ENCODE data around the gene TES.
"Not testable (repeated sequence)": the region's sequence is repeated elsewhere in the genome, so short reads cannot be mapped to it uniquely, and the experiment has no call there.

The TES gene

GRCh38 chr7:116242759-116243158, 32.4 kb downstream of the TES start:
- Histone ChIP-seq H3K79me2 (ENCODE audit: control insufficient read depth, insufficient read depth, low read length) (peaks cover 1% of the 10 kb centered on the region), H2AK5ac (ENCODE audit: low read length) (no peak overlapping the region), H2BK15ac (replicated peaks; ENCODE audit: low read depth) (no peak overlapping the region), H3K56ac (ENCODE audit: low read length) (no peak overlapping the region), H3K4me1 (ENCODE audit: control insufficient read depth, low read depth, low read length) (no peaks in the 10 kb centered on the region), H4K5ac (ENCODE audit: low read length) (no peak overlapping the region), H3K27ac (ENCODE audit: low read depth, low read length) (no peak overlapping the region), H3K4me2 (ENCODE audit: low read length) (no peak overlapping the region), H3K4ac (ENCODE audit: low read depth, low read length) (no peak overlapping the region), H3K23ac (ENCODE audit: low read length) (no peak overlapping the region), H2BK120ac (ENCODE audit: low read depth, low read length) (no peak overlapping the region), H3K4me3 (ENCODE audit: low read length) (no peak overlapping the region), H3K9ac (ENCODE audit: low read length) (no peak overlapping the region), H3K18ac (ENCODE audit: low read length) (no peak overlapping the region), H3K36me3 (ENCODE audit: control insufficient read depth, insufficient read depth, low read length) (no peaks in the 10 kb centered on the region), H3K27me3 (ENCODE audit: insufficient read depth, low read length, poor library complexity) (no peaks in the 10 kb centered on the region), H2BK5ac (ENCODE audit: low read length) (no peak overlapping the region), H3K79me1 (ENCODE audit: low read length) (peaks cover 1% of the 10 kb centered on the region), H4K8ac (ENCODE audit: low read depth, low read length) (no peak overlapping the region)
- no peak for DNase-seq

- H3K23ac ChIP-seq (ENCODE audit: low read length); H3K4me2 ChIP-seq (ENCODE audit: low read length); DNase-seq; H3K27me3 ChIP-seq (ENCODE audit: insufficient read depth, low read length, poor library complexity); H4K8ac ChIP-seq (ENCODE audit: low read depth, low read length); H3K18ac ChIP-seq (ENCODE audit: low read length); H3K9ac ChIP-seq (ENCODE audit: low read length); H3K36me3 ChIP-seq (ENCODE audit: control insufficient read depth, insufficient read depth, low read length); H3K4me1 ChIP-seq (ENCODE audit: control insufficient read depth, low read depth, low read length); H3K4ac ChIP-seq (ENCODE audit: low read depth, low read length); H2BK15ac ChIP-seq (replicated peaks; ENCODE audit: low read depth); H3K4me3 ChIP-seq (ENCODE audit: low read length); H2BK120ac ChIP-seq (ENCODE audit: low read depth, low read length); H4K5ac ChIP-seq (ENCODE audit: low read length); H2BK5ac ChIP-seq (ENCODE audit: low read length); H3K79me2 ChIP-seq (ENCODE audit: control insufficient read depth, insufficient read depth, low read length); H3K56ac ChIP-seq (ENCODE audit: low read length); H2AK5ac ChIP-seq (ENCODE audit: low read length); H3K27ac ChIP-seq (ENCODE audit: low read depth, low read length); H3K79me1 ChIP-seq (ENCODE audit: low read length): not testable (repeated sequence)
- WGBS (ENCODE audit: extremely low coverage, insufficient coverage, low lambda C conversion rate), result no CpG with 5 or more reads among the region's 5 CpGs
These were observed 34.5 kb downstream of the TES start for GRCh38 chr7:116244803-116245202.

GRCh38 chr7:116246357-116246756, 36.0 kb downstream of the TES start:
- Histone ChIP-seq H3K4me1 (ENCODE audit: control insufficient read depth, low read depth, low read length) (no peaks in the 10 kb centered on the region), H3K27ac (ENCODE audit: low read depth, low read length) (no peak overlapping the region), H3K56ac (ENCODE audit: low read length) (no peak overlapping the region), H3K9ac (ENCODE audit: low read length) (no peak overlapping the region), H3K18ac (ENCODE audit: low read length) (no peak overlapping the region), H3K27me3 (ENCODE audit: insufficient read depth, low read length, poor library complexity) (no peaks in the 10 kb centered on the region), H3K4ac (ENCODE audit: low read depth, low read length) (no peak overlapping the region), H3K4me2 (ENCODE audit: low read length) (no peak overlapping the region), H3K23ac (ENCODE audit: low read length) (no peak overlapping the region), H3K79me1 (ENCODE audit: low read length) (peaks cover 1% of the 10 kb centered on the region), H3K4me3 (ENCODE audit: low read length) (no peak overlapping the region), H3K79me2 (ENCODE audit: control insufficient read depth, insufficient read depth, low read length) (no peaks in the 10 kb centered on the region), H2BK5ac (ENCODE audit: low read length) (no peak overlapping the region), H2BK120ac (ENCODE audit: low read depth, low read length) (no peak overlapping the region), H2BK15ac (replicated peaks; ENCODE audit: low read depth) (no peak overlapping the region), H2AK5ac (ENCODE audit: low read length) (no peak overlapping the region), H4K5ac (ENCODE audit: low read length) (no peak overlapping the region), H4K8ac (ENCODE audit: low read depth, low read length) (no peak overlapping the region), H3K36me3 (ENCODE audit: control insufficient read depth, insufficient read depth, low read length) (no peaks in the 10 kb centered on the region)
- no CpG with 5 or more reads among the region's 1 CpG for WGBS (ENCODE audit: extremely low coverage, insufficient coverage, low lambda C conversion rate)
- no peak for DNase-seq

GRCh38 chr7:116249969-116250553, 39.7 kb downstream of the TES start:
- Histone ChIP-seq H3K4ac (ENCODE audit: low read depth, low read length) (no peak overlapping the region), H3K9ac (ENCODE audit: low read length) (no peak overlapping the region), H3K4me3 (ENCODE audit: low read length) (no peak overlapping the region), H3K27me3 (ENCODE audit: insufficient read depth, low read length, poor library complexity) (no peaks in the 10 kb centered on the region), H2BK120ac (ENCODE audit: low read depth, low read length) (no peak overlapping the region), H3K56ac (ENCODE audit: low read length) (no peak overlapping the region), H3K4me2 (ENCODE audit: low read length) (no peak overlapping the region), H3K23ac (ENCODE audit: low read length) (no peak overlapping the region), H2BK15ac (replicated peaks; ENCODE audit: low read depth) (no peak overlapping the region), H2AK5ac (ENCODE audit: low read length) (no peak overlapping the region), H3K18ac (ENCODE audit: low read length) (no peak overlapping the region), H3K79me1 (ENCODE audit: low read length) (peaks cover 1% of the 10 kb centered on the region), H3K4me1 (ENCODE audit: control insufficient read depth, low read depth, low read length) (no peaks in the 10 kb centered on the region), H3K36me3 (ENCODE audit: control insufficient read depth, insufficient read depth, low read length) (peaks cover 1% of the 10 kb centered on the region), H2BK5ac (ENCODE audit: low read length) (no peak overlapping the region), H3K27ac (ENCODE audit: low read depth, low read length) (no peak overlapping the region), H4K5ac (ENCODE audit: low read length) (no peak overlapping the region), H4K8ac (ENCODE audit: low read depth, low read length) (no peak overlapping the region), H3K79me2 (ENCODE audit: control insufficient read depth, insufficient read depth, low read length) (no peaks in the 10 kb centered on the region)
- no CpG with 5 or more reads among the region's 3 CpGs for WGBS (ENCODE audit: extremely low coverage, insufficient coverage, low lambda C conversion rate)
- peak; percentile 68 for DNase-seq

GRCh38 chr7:116251675-116252074, 41.3 kb downstream of the TES start:
- peaks cover 1% of the 10 kb centered on the region for H3K36me3 ChIP-seq (ENCODE audit: control insufficient read depth, insufficient read depth, low read length)
- no peak overlapping the region for H3K9ac ChIP-seq (ENCODE audit: low read length)
- H3K4me1 ChIP-seq (ENCODE audit: control insufficient read depth, low read depth, low read length), result no peaks in the 10 kb centered on the region
- H3K79me1 ChIP-seq (ENCODE audit: low read length), result no peaks in the 10 kb centered on the region
- H2BK5ac ChIP-seq (ENCODE audit: low read length), result no peak overlapping the region
- H3K4ac ChIP-seq (ENCODE audit: low read depth, low read length), result no peak overlapping the region
- no peak overlapping the region for H3K4me3 ChIP-seq (ENCODE audit: low read length)
- no CpG with 5 or more reads among the region's 5 CpGs for WGBS (ENCODE audit: extremely low coverage, insufficient coverage, low lambda C conversion rate)
- no peaks in the 10 kb centered on the region for H3K27me3 ChIP-seq (ENCODE audit: insufficient read depth, low read length, poor library complexity)
- no peak overlapping the region for H2BK15ac ChIP-seq (replicated peaks; ENCODE audit: low read depth)
- H3K27ac ChIP-seq (ENCODE audit: low read depth, low read length), result no peak overlapping the region
- H4K5ac ChIP-seq (ENCODE audit: low read length), result no peak overlapping the region
- H3K56ac ChIP-seq (ENCODE audit: low read length), result no peak overlapping the region
- H3K18ac ChIP-seq (ENCODE audit: low read length), result no peak overlapping the region
- H3K23ac ChIP-seq (ENCODE audit: low read length), result no peak overlapping the region
- no peak overlapping the region for H2BK120ac ChIP-seq (ENCODE audit: low read depth, low read length)
- H3K79me2 ChIP-seq (ENCODE audit: control insufficient read depth, insufficient read depth, low read length), result no peaks in the 10 kb centered on the region
- no peak overlapping the region for H4K8ac ChIP-seq (ENCODE audit: low read depth, low read length)
- no peak overlapping the region for H3K4me2 ChIP-seq (ENCODE audit: low read length)
- H2AK5ac ChIP-seq (ENCODE audit: low read length), result no peak overlapping the region
- DNase-seq, result no peak

- DNase-seq, result no peak
- no peaks in the 10 kb centered on the region for H3K79me2 ChIP-seq (ENCODE audit: control insufficient read depth, insufficient read depth, low read length)
- H3K36me3 ChIP-seq (ENCODE audit: control insufficient read depth, insufficient read depth, low read length), result peaks cover 1% of the 10 kb centered on the region
- H3K18ac ChIP-seq (ENCODE audit: low read length), result no peak overlapping the region
- no peak overlapping the region for H3K4ac ChIP-seq (ENCODE audit: low read depth, low read length)
- H4K8ac ChIP-seq (ENCODE audit: low read depth, low read length), result no peak overlapping the region
- no peak overlapping the region for H2BK5ac ChIP-seq (ENCODE audit: low read length)
- no peak overlapping the region for H3K27ac ChIP-seq (ENCODE audit: low read depth, low read length)
- no peak overlapping the region for H2BK120ac ChIP-seq (ENCODE audit: low read depth, low read length)
- H4K5ac ChIP-seq (ENCODE audit: low read length), result no peak overlapping the region
- H2BK15ac ChIP-seq (replicated peaks; ENCODE audit: low read depth), result no peak overlapping the region
- H3K9ac ChIP-seq (ENCODE audit: low read length), result no peak overlapping the region
- no peaks in the 10 kb centered on the region for H3K79me1 ChIP-seq (ENCODE audit: low read length)
- no peaks in the 10 kb centered on the region for H3K4me1 ChIP-seq (ENCODE audit: control insufficient read depth, low read depth, low read length)
- H3K27me3 ChIP-seq (ENCODE audit: insufficient read depth, low read length, poor library complexity), result no peaks in the 10 kb centered on the region
- no peak overlapping the region for H2AK5ac ChIP-seq (ENCODE audit: low read length)
- H3K4me2 ChIP-seq (ENCODE audit: low read length), result no peak overlapping the region
- no peak overlapping the region for H3K56ac ChIP-seq (ENCODE audit: low read length)
- H3K4me3 ChIP-seq (ENCODE audit: low read length), result no peak overlapping the region
- no CpG with 5 or more reads among the region's 3 CpGs for WGBS (ENCODE audit: extremely low coverage, insufficient coverage, low lambda C conversion rate)
- H3K23ac ChIP-seq (ENCODE audit: low read length), result no peak overlapping the region
These were observed 41.9 kb downstream of the TES start for GRCh38 chr7:116252249-116252648.

Data from mesendoderm (in vitro differentiated cells).